ENCODE measurements around the gene MYO1H.

DNA sequence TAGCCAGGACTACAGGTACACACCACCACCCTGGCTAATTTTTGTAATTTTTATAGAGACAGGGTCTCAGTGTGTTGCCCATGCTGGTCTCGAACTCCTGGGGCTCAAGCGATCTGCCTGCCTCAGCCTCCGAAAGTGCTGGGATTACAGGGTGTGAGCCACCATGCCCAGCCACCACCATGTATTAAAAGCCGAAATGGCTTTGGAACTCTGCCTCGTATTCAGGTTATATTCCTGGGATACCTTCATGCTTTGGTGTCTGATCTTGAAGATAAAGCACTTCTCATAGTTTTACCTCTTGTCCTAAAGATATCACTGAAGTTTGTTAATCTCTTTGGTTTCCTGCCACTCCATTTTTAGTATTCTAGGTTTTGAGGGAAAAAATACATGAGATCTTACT lies 47.2 kb downstream of the MYO1H start:
- TF ChIP-seq, protein P1, sequence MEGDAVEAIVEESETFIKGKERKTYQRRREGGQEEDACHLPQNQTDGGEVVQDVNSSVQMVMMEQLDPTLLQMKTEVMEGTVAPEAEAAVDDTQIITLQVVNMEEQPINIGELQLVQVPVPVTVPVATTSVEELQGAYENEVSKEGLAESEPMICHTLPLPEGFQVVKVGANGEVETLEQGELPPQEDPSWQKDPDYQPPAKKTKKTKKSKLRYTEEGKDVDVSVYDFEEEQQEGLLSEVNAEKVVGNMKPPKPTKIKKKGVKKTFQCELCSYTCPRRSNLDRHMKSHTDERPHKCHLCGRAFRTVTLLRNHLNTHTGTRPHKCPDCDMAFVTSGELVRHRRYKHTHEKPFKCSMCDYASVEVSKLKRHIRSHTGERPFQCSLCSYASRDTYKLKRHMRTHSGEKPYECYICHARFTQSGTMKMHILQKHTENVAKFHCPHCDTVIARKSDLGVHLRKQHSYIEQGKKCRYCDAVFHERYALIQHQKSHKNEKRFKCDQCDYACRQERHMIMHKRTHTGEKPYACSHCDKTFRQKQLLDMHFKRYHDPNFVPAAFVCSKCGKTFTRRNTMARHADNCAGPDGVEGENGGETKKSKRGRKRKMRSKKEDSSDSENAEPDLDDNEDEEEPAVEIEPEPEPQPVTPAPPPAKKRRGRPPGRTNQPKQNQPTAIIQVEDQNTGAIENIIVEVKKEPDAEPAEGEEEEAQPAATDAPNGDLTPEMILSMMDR (conservative IDR thresholded peaks at IDR 0.05; ENCODE audit: low read length): no peak
- no peak for TF ChIP-seq EZH2phosphoT487 (IDR thresholded peaks at IDR 0.05; ENCODE audit: borderline replicate concordance, low read depth, low read length)

Measured in OCI-LY7 (cell line).